Measurements from ENCODE around the gene NDRG2.

DNA sequence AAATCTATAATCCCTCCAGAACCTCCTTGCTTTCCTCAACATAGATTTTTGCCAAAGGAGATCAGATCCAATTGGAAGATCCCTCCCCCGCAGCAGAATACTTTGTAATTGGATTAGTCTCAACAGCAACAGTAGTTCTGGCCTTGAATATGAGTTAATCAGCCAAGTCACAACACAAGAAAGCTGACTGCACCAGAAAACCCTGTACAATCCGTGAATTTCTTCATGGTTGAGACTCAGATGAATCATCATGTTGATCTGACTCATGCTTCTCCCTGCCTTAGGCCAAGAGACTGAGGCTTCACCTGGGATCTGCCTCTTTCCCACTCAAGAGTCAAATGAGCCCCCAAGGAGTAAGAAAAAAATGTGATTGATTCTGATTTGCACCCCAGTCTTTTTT, 38.0 kb downstream of the NDRG2 start:
- TF ChIP-seq, protein P1, sequence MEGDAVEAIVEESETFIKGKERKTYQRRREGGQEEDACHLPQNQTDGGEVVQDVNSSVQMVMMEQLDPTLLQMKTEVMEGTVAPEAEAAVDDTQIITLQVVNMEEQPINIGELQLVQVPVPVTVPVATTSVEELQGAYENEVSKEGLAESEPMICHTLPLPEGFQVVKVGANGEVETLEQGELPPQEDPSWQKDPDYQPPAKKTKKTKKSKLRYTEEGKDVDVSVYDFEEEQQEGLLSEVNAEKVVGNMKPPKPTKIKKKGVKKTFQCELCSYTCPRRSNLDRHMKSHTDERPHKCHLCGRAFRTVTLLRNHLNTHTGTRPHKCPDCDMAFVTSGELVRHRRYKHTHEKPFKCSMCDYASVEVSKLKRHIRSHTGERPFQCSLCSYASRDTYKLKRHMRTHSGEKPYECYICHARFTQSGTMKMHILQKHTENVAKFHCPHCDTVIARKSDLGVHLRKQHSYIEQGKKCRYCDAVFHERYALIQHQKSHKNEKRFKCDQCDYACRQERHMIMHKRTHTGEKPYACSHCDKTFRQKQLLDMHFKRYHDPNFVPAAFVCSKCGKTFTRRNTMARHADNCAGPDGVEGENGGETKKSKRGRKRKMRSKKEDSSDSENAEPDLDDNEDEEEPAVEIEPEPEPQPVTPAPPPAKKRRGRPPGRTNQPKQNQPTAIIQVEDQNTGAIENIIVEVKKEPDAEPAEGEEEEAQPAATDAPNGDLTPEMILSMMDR (IDR thresholded peaks at IDR 0.05; ENCODE audit: low read depth, low read length): no peak
- TF ChIP-seq POLR2A (IDR thresholded peaks at IDR 0.05; ENCODE audit: extremely low read depth, insufficient read length): no peak
